HepG2 (cell line): ENCODE results near the gene LAMA1. TPM values are rescaled to one million over a fixed set of nuclear protein-coding genes. Genes with fewer than 3 reads are reported as not detected.

ENCODE experiments used
- ATAC-seq: fragments of 200-7000 bp; cut with Tn5 transposase; 3 replicates; pipeline ENCODE4 v1.9.1; 2020; ENCODE audit warnings: mild to moderate bottlenecking, moderate library complexity
- BruUV-seq: library from RNA; stranded (reverse); fragments of 400-500 nt; replicated peaks from 2 replicates; lab custom pipeline; 2021; lab: Mats Ljungman, UMichigan
- CTCF ChIA-PET: fragments of 300-600 bp; formaldehyde crosslinking; extraction: SDS; loops from one replicate; lab custom pipeline; 2021; ENCODE audit warnings: low total read pairs, inconsistent platforms, low intra/inter-chr PET ratio; lab: Yijun Ruan, JAX
- POLR2A ChIA-PET: fragments of 350-600 bp; sonication (Branson Sonifier 250); formaldehyde crosslinking; loops from one replicate; lab custom pipeline; 2020; ENCODE audit warnings: antibody characterized with exemption, inconsistent platforms; lab: Yijun Ruan, JAX
- DNase-seq: peaks from one replicate; pipeline ENCODE4 v3.0.0-alpha.2; 2015; ENCODE audit warnings: low spot score
- FAIRE-seq: peaks from 3 replicates; lab custom pipeline; 2011; peaks lifted over from hg19 to GRCh38; lab: Jason Lieb, UNC
- H2AFZ ChIP-seq: one replicate; pipeline ENCODE4 v1.6.1; 2011; ENCODE audit warnings: low read length, inconsistent platforms
- H3K27ac ChIP-seq: fragments of 300-600 bp; 3 replicates; pipeline ENCODE4 v1.8.0; 2011; ENCODE audit warnings: mixed run types, mild to moderate bottlenecking, mixed read lengths, low read length, inconsistent platforms; ENCODE audit not compliant: insufficient read depth; ENCODE audit errors: extremely low read length
- H3K27me3 ChIP-seq, 2 experiments: fragments of 200-600 bp in 1 of 2; 2 replicates in 1 of 2; 3 replicates in 1 of 2; pipeline versions ENCODE4 v1.6.0 to v1.8.0; 2011; ENCODE audit warnings: low read length in 2 of 2, mild to moderate bottlenecking in 2 of 2, moderate library complexity in 2 of 2, inconsistent platforms in 1 of 2; ENCODE audit not compliant: insufficient read depth in 2 of 2, control insufficient read depth in 1 of 2
- H3K36me3 ChIP-seq, 2 experiments: fragments of 200-600 bp in 1 of 2; replicated peaks in 1 of 2; 2 replicates in 1 of 2; 3 replicates in 1 of 2; pipeline versions ENCODE4 v1.5.1 to v1.8.0; 2011; ENCODE audit warnings: low read length in 2 of 2, inconsistent platforms in 1 of 2; ENCODE audit not compliant: insufficient read depth in 2 of 2, control insufficient read depth in 1 of 2
- H3K4me1 ChIP-seq: 2 replicates; pipeline ENCODE4 v1.5.1; 2012; ENCODE audit warnings: low read length, inconsistent platforms; ENCODE audit not compliant: insufficient read depth
- H3K4me2 ChIP-seq: 2 replicates; pipeline ENCODE4 v1.6.0; 2011; ENCODE audit warnings: low read depth, low read length, inconsistent platforms
- H3K4me3 ChIP-seq, 3 experiments: fragments of 200-600 bp in 1 of 3; sonication (generic), shearing (Covaris generic) in 1 of 3; replicated peaks in 1 of 3; 2 replicates each; pipeline ENCODE4 v1.5.1; 2011 to 2016; ENCODE audit warnings: low read length in 3 of 3, inconsistent platforms in 2 of 3, low read depth in 2 of 3, mild to moderate bottlenecking in 2 of 3, control low read depth in 1 of 3, mixed read lengths in 1 of 3; ENCODE audit not compliant: insufficient read depth in 1 of 3
- H3K79me2 ChIP-seq: one replicate; pipeline ENCODE4 v1.6.1; 2011; ENCODE audit warnings: low read length, inconsistent platforms; ENCODE audit not compliant: insufficient read depth
- H3K9ac ChIP-seq: 2 replicates; pipeline ENCODE4 v1.6.0; 2011; ENCODE audit warnings: mild to moderate bottlenecking, low read depth, low read length, inconsistent platforms; ENCODE audit not compliant: insufficient read depth
- H3K9me3 ChIP-seq: 2 replicates; pipeline ENCODE4 v1.5.1; 2012; ENCODE audit warnings: mild to moderate bottlenecking, low read length
- H4K20me1 ChIP-seq: 2 replicates; pipeline ENCODE4 v1.6.0; 2011; ENCODE audit warnings: inconsistent platforms, mild to moderate bottlenecking, low read length, moderate library complexity; ENCODE audit not compliant: insufficient read depth
- MAFF ChIP-seq: IDR thresholded peaks from 2 replicates; pipeline ENCODE4 v1.6.1; 2011; ENCODE audit warnings: low read depth, low read length, improper control_type of control experiment
- MAFK ChIP-seq, 2 experiments: IDR thresholded peaks in 1 of 2; conservative IDR thresholded peaks in 1 of 2; 2 replicates each; pipeline ENCODE4 v1.6.1; 2011; ENCODE audit warnings: improper control_type of control experiment in 2 of 2, low read length in 2 of 2
- MEIS1 ChIP-seq: sonication (generic); formaldehyde crosslinking; IDR thresholded peaks from 2 replicates; pipeline ENCODE4 v1.9.0; 2021; ENCODE audit warnings: mild to moderate bottlenecking, missing genetic modification reagents, moderate library complexity, borderline replicate concordance
- PHF8 ChIP-seq: sonication (generic); formaldehyde crosslinking; IDR thresholded peaks from 2 replicates; pipeline ENCODE4 v1.5.0; 2020; ENCODE audit warnings: missing genetic modification reagents
- SMAD3 ChIP-seq: sonication (generic); formaldehyde crosslinking; IDR thresholded peaks from 2 replicates; pipeline ENCODE4 v1.4.0; 2020; ENCODE audit warnings: missing genetic modification reagents
- SOX13 ChIP-seq, 3 experiments: fragments of 450-650 bp in 1 of 3; sonication (generic) in 1 of 3; formaldehyde crosslinking in 1 of 3; IDR thresholded peaks in 2 of 3; conservative IDR thresholded peaks in 1 of 3; 2 replicates each; pipeline versions ENCODE4 v1.5.0 to v1.6.1; 2016 to 2020; ENCODE audit warnings: antibody characterized with exemption in 1 of 3, mild to moderate bottlenecking in 1 of 3, missing compliant biosample characterization in 1 of 3, missing genetic modification reagents in 1 of 3, moderate library complexity in 1 of 3
- ZNF317 ChIP-seq: sonication (generic); formaldehyde crosslinking; IDR thresholded peaks from 2 replicates; pipeline ENCODE4 v1.5.0; 2020; ENCODE audit warnings: mild to moderate bottlenecking, missing genetic modification reagents
- WGBS: methylation state at CpG from one replicate; pipeline ENCODE4 v1.1.6; 2017; ENCODE audit warnings: low lambda C conversion rate; 5-methylcytosine and 5-hydroxymethylcytosine counted together
- in situ Hi-C: cut with HindIII; loops from 2 replicates; pipeline ENCODE4 v1.10.0; 2017; ENCODE audit warnings: low pct_unique_long_range_greater_than_20kb; ENCODE audit not compliant: extremely low pct_ligation_motif_present
- intact Hi-C: fragments of 100-400 bp; cut with micrococcal nuclease; formaldehyde crosslinking; loops from one replicate; pipeline ENCODE4 v1.10.0; 2022; ENCODE audit not compliant: unreplicated experiment
- polyA plus RNA-seq, 8 experiments: library from polyadenylated mRNA; depleted of rRNA in 3 of 8; stranded (reverse) in 7 of 8; unstranded in 1 of 8; fragments of >200 nt; fragmentation: Illumina TruSeq in 4 of 8; extraction: Trizol in 4 of 8; gene quantifications; 2 replicates each; pipeline versions ENCODE4 v1.2.1 to v1.2.3, GENCODE V29; 2011 to 2016; ENCODE audit warnings: low read depth in 4 of 8, missing spikeins in 1 of 8, mixed read lengths in 1 of 8; ENCODE audit not compliant: insufficient read depth in 1 of 8
- total RNA-seq, 5 experiments: library from RNA; depleted of rRNA; stranded (reverse); fragments of >200 nt; fragmentation: Illumina TruSeq; extraction: Trizol; gene quantifications; 2 replicates each; pipeline ENCODE4 v1.2.3, GENCODE V29; 2016; ENCODE audit warnings: low read depth in 1 of 5
- TF ChIP-seq, protein P1 (sequence below), 2 experiments: fragments of 450-650 bp in 1 of 2; sonication (generic) in 1 of 2; formaldehyde crosslinking; IDR thresholded peaks; 2 replicates each; pipeline versions ENCODE4 v1.5.0 to v1.8.0; 2020 to 2022; ENCODE audit warnings: mild to moderate bottlenecking in 1 of 2, missing genetic modification reagents in 1 of 2
- TF ChIP-seq, protein P2 (sequence below): sonication (generic); formaldehyde crosslinking; IDR thresholded peaks from 2 replicates; pipeline ENCODE4 v1.8.0; 2022; ENCODE audit warnings: mild to moderate bottlenecking, missing genetic modification reagents, moderate library complexity
- TF ChIP-seq, protein P3 (sequence below): sonication (generic); formaldehyde crosslinking; IDR thresholded peaks from 2 replicates; pipeline ENCODE4 v1.8.0; 2022; ENCODE audit warnings: low read depth, missing genetic modification reagents
- TF ChIP-seq, protein P4 (sequence below): sonication (generic); formaldehyde crosslinking; IDR thresholded peaks from 2 replicates; pipeline ENCODE4 v1.5.1; 2020; ENCODE audit warnings: mild to moderate bottlenecking, missing genetic modification reagents, borderline replicate concordance

LAMA1 gene
- total and polyA plus RNA-seq, 2 of the 13 experiments (the other 11 are each of a cell fraction or from before 2014, with no cell fraction given), result 0.05 to 0.44 TPM

DNA sequence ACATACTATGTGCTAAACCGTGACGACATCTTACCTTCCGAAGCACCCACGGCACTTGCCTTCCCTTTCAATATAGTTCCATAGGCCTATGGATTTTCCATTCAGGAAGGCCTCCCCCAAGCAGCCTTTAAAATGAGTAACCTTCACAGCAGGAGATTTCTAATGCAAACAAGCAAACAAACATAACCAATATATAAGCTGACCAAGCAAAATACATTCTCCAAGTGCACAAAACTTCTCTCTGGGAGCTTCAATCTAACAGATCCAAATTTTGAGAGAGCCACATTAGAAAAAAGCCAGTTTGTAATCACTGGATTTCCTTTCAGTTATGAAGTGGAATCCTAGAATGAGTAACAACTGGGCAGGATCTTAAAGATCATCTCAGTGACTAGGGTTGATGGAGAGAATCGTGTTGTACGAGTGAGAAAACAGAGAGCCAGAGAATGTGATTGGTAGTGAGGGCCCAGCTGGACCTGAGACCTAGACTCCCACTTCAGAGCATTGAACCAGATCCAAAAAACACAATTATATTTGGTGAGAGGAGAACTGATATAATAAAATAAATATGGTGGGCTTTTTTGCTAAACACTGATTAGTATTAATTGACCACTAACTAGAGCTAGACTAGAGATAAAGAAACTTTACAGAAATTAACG is 145.6 kb downstream of the LAMA1 start:
- Histone ChIP-seq H2AFZ (no peak overlapping the region), H3K4me2 (no peak overlapping the region), H3K9me3 (no peaks in the 10 kb centered on the region), H3K9ac (no peak overlapping the region), H3K4me3 (no peak overlapping the region), H3K27ac (no peak overlapping the region), H3K4me1 (no peaks in the 10 kb centered on the region), H3K36me3 (no peaks in the 10 kb centered on the region), H3K27me3 (no peaks in the 10 kb centered on the region; a peak in 1 of 5 replicates), H4K20me1 (no peaks in the 10 kb centered on the region), H3K79me2 (no peaks in the 10 kb centered on the region)
- ATAC-seq, result no peak
- CTCF ChIA-PET, result no interaction called here
- TF ChIP-seq, protein P1, sequence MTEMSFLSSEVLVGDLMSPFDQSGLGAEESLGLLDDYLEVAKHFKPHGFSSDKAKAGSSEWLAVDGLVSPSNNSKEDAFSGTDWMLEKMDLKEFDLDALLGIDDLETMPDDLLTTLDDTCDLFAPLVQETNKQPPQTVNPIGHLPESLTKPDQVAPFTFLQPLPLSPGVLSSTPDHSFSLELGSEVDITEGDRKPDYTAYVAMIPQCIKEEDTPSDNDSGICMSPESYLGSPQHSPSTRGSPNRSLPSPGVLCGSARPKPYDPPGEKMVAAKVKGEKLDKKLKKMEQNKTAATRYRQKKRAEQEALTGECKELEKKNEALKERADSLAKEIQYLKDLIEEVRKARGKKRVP (CRISPR knock-in tag; IDR thresholded peaks at IDR 0.05), result no peak
- peak; percentile 80 to 88 for TF ChIP-seq MAFK (conservative IDR thresholded peaks at IDR 0.05 in 1 of 2, IDR thresholded peaks at IDR 0.05 in 1 of 2; ENCODE audit: low read length in 2 of 2)
- TF ChIP-seq, protein P2, sequence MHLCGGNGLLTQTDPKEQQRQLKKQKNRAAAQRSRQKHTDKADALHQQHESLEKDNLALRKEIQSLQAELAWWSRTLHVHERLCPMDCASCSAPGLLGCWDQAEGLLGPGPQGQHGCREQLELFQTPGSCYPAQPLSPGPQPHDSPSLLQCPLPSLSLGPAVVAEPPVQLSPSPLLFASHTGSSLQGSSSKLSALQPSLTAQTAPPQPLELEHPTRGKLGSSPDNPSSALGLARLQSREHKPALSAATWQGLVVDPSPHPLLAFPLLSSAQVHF, result no peak
- TF ChIP-seq MAFF, result peak; percentile 84
- intact Hi-C loops (no loop called here), in situ Hi-C loops (no loop called here)
- WGBS, result 54% methylated on average over 7 of the region's 7 CpGs
- no peak for FAIRE-seq
- POLR2A ChIA-PET, result no interaction called here
- DNase-seq, result no peak
- BruUV-seq, result no TSS peak

DNA sequence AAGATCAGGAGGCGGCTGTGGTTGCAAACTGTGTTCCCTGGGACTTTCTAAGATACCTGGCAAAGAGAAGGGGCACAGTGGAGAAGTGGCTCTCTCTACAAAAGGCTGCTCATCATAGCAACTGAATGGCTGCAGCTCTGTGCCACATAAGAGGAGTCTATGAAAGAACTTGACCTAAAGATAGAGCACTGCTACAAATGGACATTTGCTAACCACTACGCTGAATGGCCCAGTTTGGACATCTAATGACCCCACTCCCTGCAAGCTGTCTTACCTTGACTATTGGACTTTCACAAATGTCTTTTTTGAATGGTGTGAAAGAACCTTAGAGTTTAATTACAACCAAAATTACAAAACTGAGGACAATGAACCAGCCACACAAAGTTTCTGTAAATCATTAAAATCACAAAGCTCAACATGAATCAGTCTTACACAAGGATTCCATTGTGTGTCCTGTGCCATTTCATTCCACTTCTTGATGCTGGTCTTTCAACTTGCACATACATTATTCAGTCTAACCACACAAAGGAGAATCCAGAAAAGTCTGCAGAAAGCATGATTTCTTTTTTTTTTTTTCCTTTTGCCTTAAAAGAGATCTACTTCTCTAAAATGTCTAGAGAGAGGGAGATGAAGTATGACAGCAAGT is 154.0 kb downstream of the LAMA1 start:
- Histone ChIP-seq H3K36me3 (no peaks in the 10 kb centered on the region), H3K4me2 (peak overlapping the region; percentile 64), H3K9ac (peak overlapping the region; percentile 44; the same call in 1 of the 2 replicates), H3K4me3 (peak overlapping the region in 1 of 3 experiments; percentile 41; a peak in 1 of 6 replicates), H3K27ac (peak overlapping the region; percentile 76), H3K4me1 (peaks cover 49% of the 10 kb centered on the region), H3K9me3 (no peaks in the 10 kb centered on the region), H4K20me1 (no peaks in the 10 kb centered on the region), H3K79me2 (no peaks in the 10 kb centered on the region), H3K27me3 (no peaks in the 10 kb centered on the region), H2AFZ (no peak overlapping the region)
- DNase-seq (peak; percentile 55), ATAC-seq (peak; percentile 78), FAIRE-seq (peak; percentile 21)
- ChIA-PET POLR2A (no interaction called here), CTCF (no interaction called here)
- BruUV-seq, result no TSS peak
- 56% methylated on average over 2 of the region's 2 CpGs for WGBS
- intact Hi-C loops (no loop called here), in situ Hi-C loops (no loop called here)
- TF ChIP-seq, protein P3, sequence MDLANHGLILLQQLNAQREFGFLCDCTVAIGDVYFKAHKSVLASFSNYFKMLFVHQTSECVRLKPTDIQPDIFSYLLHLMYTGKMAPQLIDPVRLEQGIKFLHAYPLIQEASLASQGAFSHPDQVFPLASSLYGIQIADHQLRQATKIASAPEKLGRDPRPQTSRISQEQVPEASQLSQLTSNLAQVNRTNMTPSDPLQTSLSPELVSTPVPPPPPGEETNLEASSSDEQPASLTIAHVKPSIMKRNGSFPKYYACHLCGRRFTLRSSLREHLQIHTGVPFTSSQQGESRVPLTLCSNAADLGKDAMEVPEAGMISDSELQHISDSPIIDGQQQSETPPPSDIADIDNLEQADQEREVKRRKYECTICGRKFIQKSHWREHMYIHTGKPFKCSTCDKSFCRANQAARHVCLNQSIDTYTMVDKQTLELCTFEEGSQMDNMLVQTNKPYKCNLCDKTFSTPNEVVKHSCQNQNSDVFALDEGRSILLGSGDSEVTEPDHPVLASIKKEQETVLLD, result no peak
- TF ChIP-seq, protein P4, sequence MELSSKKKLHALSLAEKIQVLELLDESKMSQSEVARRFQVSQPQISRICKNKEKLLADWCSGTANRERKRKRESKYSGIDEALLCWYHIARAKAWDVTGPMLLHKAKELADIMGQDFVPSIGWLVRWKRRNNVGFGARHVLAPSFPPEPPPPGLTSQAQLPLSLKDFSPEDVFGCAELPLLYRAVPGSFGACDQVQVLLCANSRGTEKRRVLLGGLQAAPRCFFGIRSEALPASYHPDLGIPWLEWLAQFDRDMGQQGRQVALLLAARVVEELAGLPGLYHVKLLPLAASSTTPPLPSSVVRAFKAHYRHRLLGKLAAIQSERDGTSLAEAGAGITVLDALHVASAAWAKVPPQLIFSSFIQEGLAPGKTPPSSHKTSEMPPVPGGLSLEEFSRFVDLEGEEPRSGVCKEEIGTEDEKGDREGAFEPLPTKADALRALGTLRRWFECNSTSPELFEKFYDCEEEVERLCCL (CRISPR knock-in tag), result no peak
- no peak for TF ChIP-seq MEIS1
- TF ChIP-seq SOX13 (IDR thresholded peaks at IDR 0.05), result no peak
- peak in 1 of 2 experiments; percentile 88; a peak in 2 of 4 replicates for TF ChIP-seq SOX13 (CRISPR knock-in tag; conservative IDR thresholded peaks at IDR 0.05 in 1 of 2, IDR thresholded peaks at IDR 0.05 in 1 of 2)
- TF ChIP-seq ZNF317 (CRISPR knock-in tag), result 0 out of 2 replicates have a peak, but pooled peaks have one; percentile 50
- 0 out of 2 replicates have a peak, but pooled peaks have one; percentile 9 for TF ChIP-seq PHF8 (CRISPR knock-in tag)
- TF ChIP-seq SMAD3 (CRISPR knock-in tag), result no peak
